HepG2 (cell line): ENCODE measurements around the gene FXR2. TPM values are rescaled to one million over a fixed set of nuclear protein-coding genes. Genes with fewer than 3 reads are reported as not detected.

Experiments
- ADNP ChIP-seq: sonication (generic); formaldehyde crosslinking; IDR thresholded peaks from 2 replicates; pipeline ENCODE4 v1.4.0; 2020; ENCODE audit warnings: missing genetic modification reagents
- ARID3A ChIP-seq: IDR thresholded peaks from 2 replicates; pipeline ENCODE4 v1.6.1; 2012; ENCODE audit warnings: low read depth, low read length, improper control_type of control experiment
- BORCS8-MEF2B ChIP-seq: sonication (generic); formaldehyde crosslinking; IDR thresholded peaks from 2 replicates; pipeline ENCODE4 v1.8.0; 2022; ENCODE audit warnings: mild to moderate bottlenecking, missing genetic modification reagents
- CENPT ChIP-seq: sonication (generic); formaldehyde crosslinking; IDR thresholded peaks from 2 replicates; pipeline ENCODE4 v1.8.0; 2022; ENCODE audit warnings: low read depth, mild to moderate bottlenecking, moderate library complexity, missing genetic modification reagents
- HDAC6 ChIP-seq: fragments of 200-600 bp; sonication (generic); IDR thresholded peaks from 2 replicates; pipeline ENCODE4 v1.7.0; 2017; ENCODE audit warnings: mild to moderate bottlenecking, antibody characterized with exemption, low read length, low read depth
- HOXA3 ChIP-seq: sonication (generic); formaldehyde crosslinking; IDR thresholded peaks from 2 replicates; pipeline ENCODE4 v1.5.0; 2020; ENCODE audit warnings: missing genetic modification reagents
- JUNB ChIP-seq: sonication (generic); formaldehyde crosslinking; IDR thresholded peaks from 2 replicates; pipeline ENCODE4 v1.8.0; 2022; ENCODE audit warnings: missing genetic modification reagents, mild to moderate bottlenecking, borderline replicate concordance
- MXI1 ChIP-seq: IDR thresholded peaks from 3 replicates; pipeline ENCODE4 v1.6.1; 2012; ENCODE audit warnings: low read depth, low read length, inconsistent platforms, borderline replicate concordance
- NCOR1 ChIP-seq: fragments of 200-600 bp; sonication (generic); IDR thresholded peaks from 2 replicates; pipeline ENCODE4 v1.7.0; 2017; ENCODE audit warnings: antibody characterized with exemption, low read length, borderline replicate concordance
- NFIB ChIP-seq: sonication (generic); formaldehyde crosslinking; IDR thresholded peaks from 2 replicates; pipeline ENCODE4 v1.9.0; 2021; ENCODE audit warnings: missing genetic modification reagents, mild to moderate bottlenecking, borderline replicate concordance
- PHF5A ChIP-seq: IDR thresholded peaks from one replicate; pipeline ENCODE4 v1.6.1; 2018; ENCODE audit warnings: low read depth, missing genetic modification reagents; ENCODE audit not compliant: unreplicated experiment
- POLR2G ChIP-seq: fragments of 200-400 bp; formaldehyde crosslinking; IDR thresholded peaks from 2 replicates; pipeline ENCODE4 v1.6.1; 2018; ENCODE audit warnings: mild to moderate bottlenecking, low read depth, low read length, moderate library complexity
- SRSF4 ChIP-seq: fragments of 200-400 bp; formaldehyde crosslinking; IDR thresholded peaks from one replicate; pipeline ENCODE4 v1.6.1; 2018; ENCODE audit warnings: mild to moderate bottlenecking, low read depth, low read length, moderate library complexity; ENCODE audit not compliant: poor library complexity, severe bottlenecking
- ZHX2 ChIP-seq, 2 experiments: sonication (generic) in 1 of 2; formaldehyde crosslinking in 1 of 2; IDR thresholded peaks; 2 replicates each; pipeline versions ENCODE4 v1.6.1 to v1.9.0; 2014 to 2022; ENCODE audit warnings: antibody characterized with exemption in 1 of 2, borderline replicate concordance in 1 of 2, inconsistent platforms in 1 of 2, low read depth in 1 of 2, missing genetic modification reagents in 1 of 2
- ZKSCAN5 ChIP-seq: sonication (generic); formaldehyde crosslinking; IDR thresholded peaks from 2 replicates; pipeline ENCODE4 v1.5.1; 2020; ENCODE audit warnings: mild to moderate bottlenecking, missing genetic modification reagents
- ZMYM3 ChIP-seq: sonication (generic); formaldehyde crosslinking; IDR thresholded peaks from 2 replicates; pipeline ENCODE4 v1.5.1; 2020; ENCODE audit warnings: mild to moderate bottlenecking, missing genetic modification reagents
- ZNF33A ChIP-seq: sonication (generic); formaldehyde crosslinking; IDR thresholded peaks from 2 replicates; pipeline ENCODE4 v1.5.1; 2020; ENCODE audit warnings: missing genetic modification reagents, mild to moderate bottlenecking, moderate library complexity, borderline replicate concordance
- ZNF354B ChIP-seq: sonication (generic); formaldehyde crosslinking; IDR thresholded peaks from 2 replicates; pipeline ENCODE4 v1.8.0; 2022; ENCODE audit warnings: mild to moderate bottlenecking, missing genetic modification reagents
- ZNF451 ChIP-seq: sonication (generic); formaldehyde crosslinking; IDR thresholded peaks from 2 replicates; pipeline ENCODE4 v1.5.0; 2020; ENCODE audit warnings: mild to moderate bottlenecking, missing genetic modification reagents
- ZNF605 ChIP-seq: sonication (generic); formaldehyde crosslinking; IDR thresholded peaks from 2 replicates; pipeline ENCODE4 v1.8.0; 2022; ENCODE audit warnings: mild to moderate bottlenecking, missing genetic modification reagents
- ZNF878 ChIP-seq: sonication (generic); formaldehyde crosslinking; IDR thresholded peaks from 2 replicates; pipeline ENCODE4 v1.8.1; 2023; ENCODE audit warnings: mild to moderate bottlenecking, missing genetic modification reagents, moderate library complexity
- ZSCAN22 ChIP-seq: sonication (generic); formaldehyde crosslinking; IDR thresholded peaks from 2 replicates; pipeline ENCODE4 v1.4.0; 2020; ENCODE audit warnings: mild to moderate bottlenecking, missing genetic modification reagents
- polyA plus RNA-seq, 8 experiments: library from polyadenylated mRNA; depleted of rRNA in 3 of 8; stranded (reverse) in 7 of 8; unstranded in 1 of 8; fragments of >200 nt; fragmentation: Illumina TruSeq in 4 of 8; extraction: Trizol in 4 of 8; gene quantifications; 2 replicates each; pipeline versions ENCODE4 v1.2.1 to v1.2.3, GENCODE V29; 2011 to 2016; ENCODE audit warnings: low read depth in 4 of 8, missing spikeins in 1 of 8, mixed read lengths in 1 of 8; ENCODE audit not compliant: insufficient read depth in 1 of 8
- total RNA-seq, 5 experiments: library from RNA; depleted of rRNA; stranded (reverse); fragments of >200 nt; fragmentation: Illumina TruSeq; extraction: Trizol; gene quantifications; 2 replicates each; pipeline ENCODE4 v1.2.3, GENCODE V29; 2016; ENCODE audit warnings: low read depth in 1 of 5

Gene FXR2
- total and polyA plus RNA-seq, 2 of the 13 experiments (the other 11 are each of a cell fraction or from before 2014, with no cell fraction given) = 20.9 to 24.4 TPM

- no peak for TF ChIP-seq ZHX2 (IDR thresholded peaks at IDR 0.05; ENCODE audit: low read depth)
- no peak for TF ChIP-seq ZHX2 (CRISPR knock-in tag; IDR thresholded peaks at IDR 0.05; ENCODE audit: borderline replicate concordance)
- no peak for TF ChIP-seq ZSCAN22 (CRISPR knock-in tag)
- TF ChIP-seq NFIB = no peak
- TF ChIP-seq ZKSCAN5 = no peak
- no peak for TF ChIP-seq ZMYM3 (CRISPR knock-in tag)
- TF ChIP-seq ZNF878 = no peak
- no peak for TF ChIP-seq ZNF354B (CRISPR knock-in tag)
- no peak for TF ChIP-seq ADNP (CRISPR knock-in tag)
- no peak for TF ChIP-seq HOXA3 (CRISPR knock-in tag)
- peak; percentile 93 for TF ChIP-seq ZNF605 (CRISPR knock-in tag)
- peak; percentile 87; the same call in 1 of the 2 replicates for TF ChIP-seq HDAC6
- TF ChIP-seq NCOR1 = no peak
- TF ChIP-seq BORCS8-MEF2B = no peak
- TF ChIP-seq ZNF451 (CRISPR knock-in tag) = no peak
- TF ChIP-seq ARID3A = peak; percentile 56; the same call in 1 of the 2 replicates
- peak; percentile 45 for TF ChIP-seq CENPT (CRISPR knock-in tag)
- no peak for TF ChIP-seq ZNF33A (CRISPR knock-in tag)
- no peak; the same call in 1 of the 2 replicates for TF ChIP-seq JUNB (CRISPR knock-in tag)
- TF ChIP-seq MXI1 = no peak; the same call in 2 of the 3 replicates
- TF ChIP-seq PHF5A (CRISPR knock-in tag) = no peak
- TF ChIP-seq SRSF4 = no peak
- TF ChIP-seq POLR2G = peak; percentile 100
Measured at GRCh38 chr17:7572588-7573323, 41.9 kb downstream of the FXR2 start (continued).
